GM06990 (cell line): Measurements from ENCODE around the gene AGAP3.

Experiments
- DNase-seq: peaks from one replicate; pipeline ENCODE4 v3.0.0-alpha.2; 2011; ENCODE audit not compliant: insufficient read length; ENCODE audit errors: extremely low read depth
- H3K27me3 ChIP-seq: replicated peaks from 2 replicates; pipeline ENCODE4 v1.6.0; 2011; ENCODE audit warnings: low read length; ENCODE audit not compliant: control insufficient read depth, insufficient read depth
- H3K36me3 ChIP-seq: 2 replicates; pipeline ENCODE4 v1.5.1; 2011; ENCODE audit warnings: low read length; ENCODE audit not compliant: control insufficient read depth, insufficient read depth
- H3K4me3 ChIP-seq: replicated peaks from 2 replicates; pipeline ENCODE4 v1.5.1; 2011; ENCODE audit warnings: low read depth, mild to moderate bottlenecking, control low read depth, low read length
- CTCF ChIP-seq: IDR thresholded peaks from 2 replicates; pipeline ENCODE4 v1.5.1; 2011; ENCODE audit warnings: low read length, control low read depth, mild to moderate bottlenecking, inconsistent platforms; ENCODE audit not compliant: insufficient read depth, poor library complexity, severe bottlenecking

The AGAP3 gene

GRCh38 chr7:151116603-151117440 is 30.5 kb downstream of the AGAP3 start:
- Histone ChIP-seq H3K27me3 (no peaks in the 10 kb centered on the region), H3K36me3 (peaks cover 6% of the 10 kb centered on the region), H3K4me3 (no peak overlapping the region)
- no peak for DNase-seq
- TF ChIP-seq CTCF: no peak

- Histone ChIP-seq H3K36me3 (peaks cover 6% of the 10 kb centered on the region), H3K27me3 (no peaks in the 10 kb centered on the region), H3K4me3 (no peak overlapping the region)
- no peak for TF ChIP-seq CTCF
- DNase-seq: no peak
Measured at GRCh38 chr7:151117565-151117964, 31.3 kb downstream of the AGAP3 start.

GRCh38 chr7:151118108-151119054 is 32.1 kb downstream of the AGAP3 start:
- Histone ChIP-seq H3K36me3 (peaks cover 6% of the 10 kb centered on the region), H3K27me3 (no peaks in the 10 kb centered on the region), H3K4me3 (no peak overlapping the region)
- DNase-seq: no peak
- TF ChIP-seq CTCF: no peak

- TF ChIP-seq CTCF: no peak
- peaks cover 10% of the 10 kb centered on the region for H3K36me3 ChIP-seq
- DNase-seq: no peak
- no peak overlapping the region for H3K4me3 ChIP-seq
- no peaks in the 10 kb centered on the region for H3K27me3 ChIP-seq
Measured at GRCh38 chr7:151119055-151119415, 32.8 kb downstream of the AGAP3 start.

GRCh38 chr7:151119902-151120301 is 33.6 kb downstream of the AGAP3 start:
- no peak for TF ChIP-seq CTCF
- Histone ChIP-seq H3K27me3 (no peaks in the 10 kb centered on the region), H3K4me3 (no peak overlapping the region), H3K36me3 (peaks cover 12% of the 10 kb centered on the region)
- no peak for DNase-seq
